Kidney (tissue), 14 donors: ENCODE data around the gene TANC1. TPM values are rescaled to one million over a fixed set of nuclear protein-coding genes. Genes with fewer than 3 reads are reported as not detected.

Experiments
- DNase-seq, 5 donors: peaks; one replicate each; pipeline ENCODE4 v3.0.0-alpha.2; 2013 to 2020
- FAIRE-seq: peaks from 2 replicates; lab custom pipeline; 2012; peaks lifted over from hg19 to GRCh38; lab: Jason Lieb, UNC
- H3K27ac ChIP-seq, 2 donors: one replicate each; pipeline ENCODE4 v1.7.0; 2013; ENCODE audit warnings: low read depth in 2 of 2, low read length in 2 of 2, inconsistent platforms in 1 of 2
- H3K27me3 ChIP-seq: one replicate; pipeline ENCODE4 v1.7.1; 2013; ENCODE audit warnings: low read length, inconsistent platforms; ENCODE audit not compliant: control insufficient read depth, insufficient read depth
- H3K36me3 ChIP-seq, 3 donors: one replicate each; pipeline versions ENCODE4 v1.7.0 to v1.7.1; 2013; ENCODE audit warnings: low read length in 3 of 3, control low read depth in 1 of 3, inconsistent platforms in 1 of 3; ENCODE audit not compliant: insufficient read depth in 3 of 3, control insufficient read depth in 2 of 3
- H3K4me1 ChIP-seq, 3 donors: one replicate each; pipeline versions ENCODE4 v1.7.0 to v1.7.1; 2013; ENCODE audit warnings: low read length in 3 of 3, inconsistent platforms in 1 of 3, low read depth in 1 of 3; ENCODE audit not compliant: control insufficient read depth in 2 of 3, insufficient read depth in 2 of 3
- H3K4me3 ChIP-seq, 3 donors: one replicate each; pipeline versions ENCODE4 v1.7.0 to v1.8.1; 2013; ENCODE audit warnings: low read length in 3 of 3, control low read depth in 1 of 3, inconsistent platforms in 1 of 3
- H3K9ac ChIP-seq, 3 donors: one replicate each; pipeline versions ENCODE4 v1.7.0 to v1.7.1; 2013; ENCODE audit warnings: low read length in 3 of 3, control low read depth in 1 of 3, inconsistent platforms in 1 of 3
- H3K9me3 ChIP-seq, 3 donors: one replicate each; pipeline versions ENCODE4 v1.7.0 to v1.7.1; 2013; ENCODE audit warnings: low read length in 3 of 3, control low read depth in 1 of 3, inconsistent platforms in 1 of 3; ENCODE audit not compliant: control insufficient read depth in 2 of 3, insufficient read depth in 1 of 3
- intact Hi-C: fragments of 100-400 bp; cut with DNase I; formaldehyde crosslinking; loops from one replicate; pipeline ENCODE4 v1.11.1; 2022
- polyA plus RNA-seq: library from polyadenylated mRNA; stranded (reverse); fragments of 350-450 nt; fragmentation: Illumina TruSeq; extraction: RNeasy Lipid Tissue Mini Kit (QIAGEN cat#74804); gene quantifications from one replicate; pipeline ENCODE4 v1.2.3, GENCODE V29; 2014; ENCODE audit warnings: low read depth, low replicate concordance; ENCODE audit not compliant: insufficient read depth
- total RNA-seq: library from RNA; stranded (reverse); fragmentation: NEBNext Ultra II Directional; extraction: Animal tissue kit (Norgen Biotek cat#: 25700); gene quantifications from one replicate; pipeline ENCODE4 v1.2.1, GENCODE V29; 2021
- TF ChIP-seq, protein P1 (sequence below): IDR thresholded peaks from 3 replicates; pipeline ENCODE4 v1.5.1; 2012; ENCODE audit warnings: mild to moderate bottlenecking, moderate library complexity, borderline replicate concordance; ENCODE audit not compliant: insufficient read depth; ENCODE audit errors: extremely low read depth
- donor health status: control.
- donor health status: control.
- donor health status: control.
- donor health status: control.
- donor health status: control.
- donor health status: DM: yes; HTN: yes; CAD: no.
- donor health status: Normal renal cell carcinoma (clear cell type).

The TANC1 gene
- total and polyA plus RNA-seq, 2 donors from 2014 or later = 9.2 to 39.0 TPM

DNA sequence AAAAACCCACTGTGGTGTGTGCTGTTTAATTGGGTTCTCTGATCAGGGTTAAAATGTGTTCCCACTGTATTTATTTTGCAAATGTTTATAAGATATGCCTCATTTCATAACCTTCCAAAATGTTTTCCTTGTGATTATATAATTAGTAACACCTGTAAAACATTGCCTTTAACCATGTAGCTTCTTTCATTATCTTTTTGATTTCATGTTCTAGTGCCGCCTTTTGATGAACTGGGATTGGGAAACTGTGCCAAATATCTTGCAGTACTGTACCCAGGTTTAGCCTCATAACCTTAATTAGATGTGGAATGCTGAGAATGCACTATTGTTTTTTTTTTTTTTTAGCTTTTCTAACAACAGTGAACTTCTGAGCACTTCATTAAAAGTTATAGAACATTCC, 96.9 kb downstream of the TANC1 start:
- intact Hi-C loops = no loop called here
- H3K27me3 ChIP-seq = no peaks in the 10 kb centered on the region
- FAIRE-seq (no peak), DNase-seq (peak in 2 of 5 donors; percentile 47 to 67)
- no peak overlapping the region for H3K9ac ChIP-seq
- H3K4me3 ChIP-seq = no peak overlapping the region
- TF ChIP-seq, protein P1, sequence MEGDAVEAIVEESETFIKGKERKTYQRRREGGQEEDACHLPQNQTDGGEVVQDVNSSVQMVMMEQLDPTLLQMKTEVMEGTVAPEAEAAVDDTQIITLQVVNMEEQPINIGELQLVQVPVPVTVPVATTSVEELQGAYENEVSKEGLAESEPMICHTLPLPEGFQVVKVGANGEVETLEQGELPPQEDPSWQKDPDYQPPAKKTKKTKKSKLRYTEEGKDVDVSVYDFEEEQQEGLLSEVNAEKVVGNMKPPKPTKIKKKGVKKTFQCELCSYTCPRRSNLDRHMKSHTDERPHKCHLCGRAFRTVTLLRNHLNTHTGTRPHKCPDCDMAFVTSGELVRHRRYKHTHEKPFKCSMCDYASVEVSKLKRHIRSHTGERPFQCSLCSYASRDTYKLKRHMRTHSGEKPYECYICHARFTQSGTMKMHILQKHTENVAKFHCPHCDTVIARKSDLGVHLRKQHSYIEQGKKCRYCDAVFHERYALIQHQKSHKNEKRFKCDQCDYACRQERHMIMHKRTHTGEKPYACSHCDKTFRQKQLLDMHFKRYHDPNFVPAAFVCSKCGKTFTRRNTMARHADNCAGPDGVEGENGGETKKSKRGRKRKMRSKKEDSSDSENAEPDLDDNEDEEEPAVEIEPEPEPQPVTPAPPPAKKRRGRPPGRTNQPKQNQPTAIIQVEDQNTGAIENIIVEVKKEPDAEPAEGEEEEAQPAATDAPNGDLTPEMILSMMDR = no peak
- H3K27ac ChIP-seq = no peak overlapping the region
- H3K9me3 ChIP-seq = no peaks in the 10 kb centered on the region
- H3K36me3 ChIP-seq = no peaks in the 10 kb centered on the region
- H3K4me1 ChIP-seq = peaks cover 7 to 20% (median 9%) of the 10 kb centered on the region in 3 donors

DNA sequence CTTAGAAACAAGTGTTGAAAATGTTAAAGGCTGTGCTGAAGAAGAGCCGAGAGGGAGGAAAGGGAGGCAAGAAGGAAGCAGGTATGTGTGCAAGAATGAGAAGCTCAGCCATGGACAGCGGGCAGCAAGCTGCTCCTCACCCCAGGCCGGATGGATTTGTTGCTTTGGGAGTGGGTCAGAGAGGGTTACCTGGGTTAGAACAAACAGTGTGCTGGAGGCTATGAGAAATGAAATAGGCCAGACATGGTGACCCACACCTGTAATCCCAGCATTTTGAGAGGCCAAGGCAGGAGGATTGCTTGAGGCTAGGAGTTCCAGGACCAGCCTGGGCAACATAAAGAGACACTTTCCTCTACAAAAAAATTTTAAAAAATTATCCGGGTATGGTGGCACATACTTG, 97.5 kb downstream of the TANC1 start:
- Histone ChIP-seq H3K9ac (no peak overlapping the region), H3K27ac (peak overlapping the region in 1 of 2 donors; percentile 44), H3K36me3 (no peaks in the 10 kb centered on the region), H3K27me3 (no peaks in the 10 kb centered on the region), H3K4me1 (peaks cover 7 to 20% (median 9%) of the 10 kb centered on the region in 3 donors), H3K9me3 (no peaks in the 10 kb centered on the region), H3K4me3 (no peak overlapping the region)
- peak in 2 of 5 donors; percentile 39 to 42 for DNase-seq
- TF ChIP-seq, protein P1 = no peak
- FAIRE-seq = no peak
- intact Hi-C loops = no loop called here

DNA sequence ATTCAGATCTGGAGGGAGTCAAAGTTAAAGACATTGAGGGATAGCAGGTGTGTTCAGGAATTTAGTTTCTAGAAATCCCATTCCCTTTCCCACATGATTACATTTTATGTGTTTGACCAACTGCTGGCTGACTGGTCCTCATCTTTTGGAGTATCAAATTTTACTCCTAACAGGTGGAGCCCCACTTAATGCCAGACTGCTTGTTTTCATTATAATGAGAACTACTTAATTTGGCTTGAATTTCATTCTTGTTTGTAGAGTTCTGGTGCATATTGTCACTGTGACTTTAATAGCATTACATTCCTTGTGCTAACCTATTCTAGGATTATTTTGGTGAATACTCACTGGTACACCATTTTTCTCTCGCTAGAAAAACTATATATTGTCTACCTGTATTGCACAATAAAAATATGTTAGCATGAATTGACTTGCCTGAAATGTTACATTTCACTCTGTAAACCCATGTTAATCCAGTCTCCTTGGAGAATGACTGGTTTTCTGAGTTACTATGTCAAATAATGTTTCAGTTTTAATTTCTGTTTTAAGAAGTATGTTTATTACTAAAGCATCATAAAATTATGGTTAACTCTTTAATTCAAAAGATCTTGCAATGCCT, 98.2 kb downstream of the TANC1 start:
- H3K4me3 ChIP-seq = no peak overlapping the region
- FAIRE-seq (no peak), DNase-seq (peak in 2 of 5 donors; percentile 68 to 76)
- TF ChIP-seq, protein P1 = no peak
- no peaks in the 10 kb centered on the region for H3K9me3 ChIP-seq
- H3K27ac ChIP-seq = no peak overlapping the region
- no peaks in the 10 kb centered on the region for H3K36me3 ChIP-seq
- H3K9ac ChIP-seq = no peak overlapping the region
- no peaks in the 10 kb centered on the region for H3K27me3 ChIP-seq
- peaks cover 7 to 20% (median 9%) of the 10 kb centered on the region in 3 donors for H3K4me1 ChIP-seq
- intact Hi-C loops = no loop called here
